GM03348 (cell line): ENCODE results near the gene OGDH.

ENCODE experiments used
- DNase-seq: peaks from one replicate; pipeline ENCODE4 v3.0.0; 2012; ENCODE audit warnings: low spot score

OGDH gene

GRCh38 chr7:44618045-44618444, 11.6 kb downstream of the OGDH start:
- DNase-seq = no peak

- no peak for DNase-seq
These were observed 12.3 kb downstream of the OGDH start for GRCh38 chr7:44618753-44619152.

- DNase-seq = peak; percentile 41
These were observed 14.8 kb downstream of the OGDH start for GRCh38 chr7:44621034-44621749.

DNA sequence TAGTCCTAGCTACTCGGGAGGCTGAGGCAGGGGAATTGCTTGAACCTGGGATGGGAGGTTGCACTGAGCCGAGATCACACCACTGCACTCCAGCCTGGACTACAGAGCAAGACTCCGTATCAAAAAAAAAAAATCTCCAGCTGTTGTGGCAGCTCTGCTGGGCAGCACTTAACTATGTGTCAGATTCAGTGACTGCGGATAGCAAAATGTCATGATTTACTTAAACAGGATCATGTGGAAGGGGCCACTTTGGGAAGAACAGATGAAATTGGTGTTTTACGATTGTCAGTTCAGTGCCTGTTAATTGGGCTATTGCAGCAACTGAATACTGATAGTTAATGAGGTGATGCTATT, 15.3 kb downstream of the OGDH start:
- no peak for DNase-seq

GRCh38 chr7:44622342-44623151, 16.1 kb downstream of the OGDH start:
- no peak for DNase-seq

GRCh38 chr7:44624318-44624717, 17.9 kb downstream of the OGDH start:
- no peak for DNase-seq

DNA sequence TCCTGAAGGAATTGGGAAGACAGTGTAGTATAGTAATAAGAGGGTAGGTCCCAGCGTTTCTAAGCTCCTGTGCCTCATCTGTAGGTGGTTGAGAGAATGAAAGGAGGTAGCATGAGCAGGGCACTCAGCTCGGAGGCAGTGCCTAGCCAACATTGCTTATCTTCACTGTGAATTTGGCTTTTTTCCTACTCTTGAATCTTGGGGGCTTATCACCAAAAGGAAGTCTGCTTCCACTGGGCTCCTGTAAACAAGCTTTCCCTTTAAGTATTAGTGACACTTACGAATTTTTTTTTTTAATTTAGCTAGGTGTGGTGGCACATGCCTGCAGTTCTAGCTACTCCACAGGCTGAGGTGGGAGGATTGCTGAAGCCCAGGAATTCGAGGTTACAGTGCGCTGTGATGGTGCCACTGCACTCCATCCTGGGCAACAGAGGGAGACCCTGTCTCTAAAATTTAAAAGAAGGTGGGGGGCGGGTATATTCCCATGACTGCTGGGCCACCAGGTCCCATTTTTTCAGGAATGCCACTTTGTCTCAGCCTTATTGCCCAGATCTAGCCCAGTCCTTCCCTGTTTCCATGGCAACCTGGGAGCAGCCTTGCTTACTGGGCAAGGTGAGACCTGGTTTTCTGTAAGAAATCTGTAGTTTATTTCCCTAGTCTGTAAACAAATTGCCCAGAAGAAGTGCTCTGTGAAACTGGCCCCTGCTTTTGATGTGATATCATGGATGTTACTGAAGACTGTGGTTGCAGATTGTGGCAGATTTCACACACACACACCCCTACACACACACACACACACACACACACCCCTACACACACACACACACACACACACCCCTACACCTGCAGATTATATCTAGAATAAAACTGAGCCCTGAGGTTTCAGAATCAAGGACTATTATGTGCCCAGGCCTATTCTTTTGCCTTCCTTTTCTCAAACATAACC, 19.4 kb downstream of the OGDH start:
- DNase-seq = no peak

DNA sequence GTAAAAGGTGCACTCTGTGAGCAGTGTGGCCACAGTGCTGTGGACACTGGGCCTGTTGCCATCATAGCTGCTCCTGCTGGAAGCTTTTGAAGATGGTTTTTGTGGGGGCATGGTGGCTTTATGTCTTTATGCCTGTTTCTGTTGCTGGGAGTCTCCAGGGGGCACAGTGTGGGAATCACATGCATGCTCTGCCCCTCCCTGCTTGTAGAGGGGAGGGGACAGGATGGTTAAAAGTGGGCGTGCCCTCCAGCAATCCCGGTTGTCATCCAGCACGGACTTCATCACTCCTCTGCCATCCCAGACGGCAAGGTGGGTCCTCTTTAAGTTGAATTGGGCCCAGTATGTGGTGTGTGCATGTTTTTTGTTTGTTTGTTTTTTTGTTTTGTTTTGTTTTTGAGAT, 20.2 kb downstream of the OGDH start:
- DNase-seq = no peak

GRCh38 chr7:44629829-44630522, 23.5 kb downstream of the OGDH start:
- DNase-seq = no peak

DNA sequence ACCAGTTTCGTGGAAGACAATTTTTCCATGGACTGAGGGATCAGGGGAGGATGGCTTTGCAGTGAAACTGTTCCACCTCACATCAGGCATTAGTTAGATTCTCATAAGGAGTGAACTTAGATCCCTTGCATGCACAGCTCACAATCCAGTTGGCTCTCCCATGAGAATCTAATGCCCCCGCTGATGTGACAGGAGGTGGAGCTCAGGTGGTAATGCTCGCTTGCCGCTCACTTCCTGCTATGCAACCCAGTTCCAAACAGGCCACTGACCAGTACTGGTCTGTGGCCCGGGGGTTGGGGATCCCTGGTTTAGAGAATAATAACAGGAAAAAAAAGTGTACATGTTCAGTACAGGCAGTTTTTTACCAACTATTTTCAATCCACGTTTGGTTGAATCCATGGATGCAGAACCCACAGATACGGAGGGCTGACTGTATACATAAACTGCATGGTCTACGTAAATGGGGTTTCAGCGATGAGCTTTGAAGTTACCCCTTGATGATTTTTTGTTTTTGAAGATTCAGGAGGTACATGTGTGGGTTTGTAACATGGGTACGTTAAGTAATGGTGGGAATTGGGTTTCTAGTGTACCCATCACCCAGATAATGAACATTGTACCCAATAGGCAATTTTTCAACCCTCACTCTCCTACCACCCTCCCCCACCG, 24.5 kb downstream of the OGDH start:
- DNase-seq = no peak

DNA sequence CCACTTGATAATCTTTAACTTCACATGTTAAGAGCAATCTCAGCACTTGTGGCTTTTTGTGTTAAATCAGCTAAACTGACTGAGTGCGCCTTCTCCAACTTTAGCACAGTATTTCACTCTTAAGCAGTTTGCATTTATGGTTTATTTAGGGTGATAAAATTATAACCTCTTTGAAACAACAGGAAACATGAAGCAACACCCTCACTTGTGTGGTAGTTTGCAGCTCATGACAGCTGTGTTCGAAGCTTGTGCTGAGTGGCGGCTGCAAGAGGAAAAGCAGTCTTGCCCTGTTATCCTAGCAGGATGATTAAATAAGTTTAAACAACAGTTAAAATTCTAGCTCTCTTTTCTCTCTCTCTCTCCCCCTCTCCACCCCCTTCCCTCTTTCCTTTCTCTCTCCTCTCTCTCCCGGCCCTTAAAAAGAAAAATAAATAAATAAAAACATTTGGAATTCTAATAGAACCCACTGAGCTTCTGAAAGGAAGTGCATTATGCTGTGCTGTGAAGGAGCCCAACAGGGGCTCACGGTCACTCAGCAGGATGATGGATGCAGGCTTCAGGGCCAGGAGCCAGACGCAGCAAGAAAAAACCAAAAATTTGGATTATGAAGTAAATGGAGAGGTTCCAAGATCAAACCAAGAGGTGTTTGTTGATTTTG, 25.2 kb downstream of the OGDH start:
- no peak for DNase-seq

GRCh38 chr7:44632196-44632595, 25.8 kb downstream of the OGDH start:
- DNase-seq = no peak

DNA sequence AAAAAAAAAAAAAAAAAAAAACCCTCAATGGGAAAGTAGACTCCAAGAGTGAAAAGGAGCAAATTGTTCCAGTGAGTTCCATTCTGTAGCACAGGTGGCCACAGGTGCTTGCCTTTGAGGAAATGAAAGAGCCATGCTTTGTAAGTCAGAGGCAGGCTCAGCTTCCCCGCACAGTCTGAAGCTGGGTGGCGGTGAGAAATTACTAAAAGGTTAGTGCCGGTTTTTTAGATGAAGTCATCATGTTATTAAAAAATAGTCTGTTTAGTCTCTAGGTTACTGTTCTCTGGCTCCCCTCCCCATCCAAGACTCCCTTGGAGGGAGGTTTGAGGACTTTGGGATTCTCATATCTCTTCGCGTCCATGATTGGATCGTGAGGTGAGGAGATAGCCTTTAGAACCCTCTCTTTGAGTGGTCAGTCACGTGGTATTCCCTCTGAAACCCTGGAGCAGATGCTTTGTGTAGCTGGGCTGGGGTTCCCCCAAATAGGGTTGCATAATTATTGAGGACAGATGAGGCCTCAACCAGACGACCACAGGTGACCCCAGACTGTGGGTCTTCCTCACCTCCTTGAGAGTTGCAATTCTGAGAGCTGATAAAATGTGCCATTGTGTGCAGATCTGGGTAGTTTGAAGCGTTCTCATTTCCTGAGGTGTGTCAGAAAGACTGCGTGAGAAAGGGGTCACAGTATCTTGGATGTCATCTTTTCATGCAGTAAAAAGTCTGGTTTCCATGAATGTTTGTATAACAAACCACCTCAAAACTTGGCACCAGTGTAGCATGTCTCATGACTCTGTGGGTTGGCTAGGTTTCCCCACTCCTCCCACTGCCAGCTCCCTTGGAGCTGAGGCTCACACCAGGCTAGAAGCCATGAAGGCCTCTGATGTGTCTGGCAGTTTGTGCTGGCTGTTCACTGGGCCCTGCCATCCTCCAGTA, 27.1 kb downstream of the OGDH start:
- peak; percentile 86 for DNase-seq

DNA sequence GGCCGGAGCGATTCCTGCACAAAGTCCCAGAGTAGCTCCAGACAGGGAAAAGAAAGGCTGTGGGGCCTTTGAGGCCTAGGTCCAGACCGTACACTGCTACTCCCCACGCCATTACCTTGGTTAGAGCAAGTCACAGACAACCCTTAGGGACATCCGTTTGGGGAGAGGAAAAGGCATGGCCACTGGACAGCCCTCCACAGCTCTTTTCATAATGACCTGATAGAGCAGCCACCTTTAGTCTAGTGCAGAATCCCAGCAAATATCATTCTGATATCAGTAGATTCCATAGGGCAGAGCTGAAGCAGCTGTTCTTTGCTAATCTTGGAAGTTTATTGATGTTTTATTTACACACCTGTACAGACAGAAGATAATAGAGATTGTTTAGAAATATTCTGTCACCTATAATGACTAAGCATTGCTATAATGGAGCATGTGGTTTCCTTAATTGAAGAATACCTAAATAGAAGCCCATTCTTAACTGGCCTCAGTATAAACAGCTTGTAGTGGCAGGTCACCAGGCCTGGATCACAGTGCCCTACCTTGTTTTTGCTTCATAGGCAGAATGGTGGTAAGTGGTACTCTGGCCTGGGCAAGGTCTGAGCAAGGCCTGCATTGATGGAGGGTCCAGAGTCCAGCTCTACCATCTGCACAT, 27.9 kb downstream of the OGDH start:
- no peak for DNase-seq

- no peak for DNase-seq
These were observed 28.6 kb downstream of the OGDH start for GRCh38 chr7:44634839-44635591.

- no peak for DNase-seq
These were observed 29.7 kb downstream of the OGDH start for GRCh38 chr7:44636041-44636584.

- DNase-seq = no peak
These were observed 30.5 kb downstream of the OGDH start for GRCh38 chr7:44636926-44637325.
